SK-N-SH (cell line): ENCODE measurements around the gene ATP6V0E1. TPM values are rescaled to one million over a fixed set of nuclear protein-coding genes. Genes with fewer than 3 reads are reported as not detected.

Experiments
- CTCF ChIA-PET: fragments of 300-600, 350-600 bp; formaldehyde crosslinking; extraction: SDS; loops from one replicate; lab custom pipeline; 2021; lab: Yijun Ruan, JAX
- POLR2A ChIA-PET: fragments of 350-600 bp; sonication (Branson Sonifier 250); formaldehyde crosslinking; extraction: SDS; loops from one replicate; lab custom pipeline; 2020; ENCODE audit warnings: antibody characterized with exemption, inconsistent platforms; lab: Yijun Ruan, JAX
- DNase-seq: peaks from one replicate; pipeline ENCODE4 v3.0.0; 2012
- H2AFZ ChIP-seq: fragments of 200-600 bp; sonication (generic); 2 replicates; pipeline ENCODE4 v1.8.1; 2016; ENCODE audit warnings: antibody characterized with exemption, mild to moderate bottlenecking, low read depth
- H3F3A ChIP-seq: fragments of 200-600 bp; sonication (generic); replicated peaks from 2 replicates; pipeline ENCODE3; 2016; ENCODE audit warnings: antibody characterized with exemption, mild to moderate bottlenecking; ENCODE audit not compliant: insufficient read depth
- H3K27ac ChIP-seq, 2 experiments: fragments of 200-500 bp in 1 of 2; fragments of 200-600 bp in 1 of 2; sonication (Bioruptor generic) in 1 of 2; sonication (generic), shearing (Covaris generic) in 1 of 2; 2 replicates each; pipeline versions ENCODE4 v1.5.1 to v1.6.1; 2014 to 2016; ENCODE audit warnings: low read depth in 2 of 2, inconsistent platforms in 1 of 2, low read length in 1 of 2, mild to moderate bottlenecking in 1 of 2, mixed read lengths in 1 of 2
- H3K27me3 ChIP-seq: fragments of 200-600 bp; sonication (generic), shearing (Covaris generic); 2 replicates; pipeline ENCODE4 v1.6.1; 2016; ENCODE audit warnings: mixed run types; ENCODE audit not compliant: insufficient read depth
- H3K36me3 ChIP-seq, 2 experiments: fragments of 200-500 bp in 1 of 2; fragments of 200-600 bp in 1 of 2; sonication (Bioruptor generic) in 1 of 2; sonication (generic) in 1 of 2; replicated peaks in 1 of 2; 2 replicates each; pipeline versions ENCODE3 to v1.5.1; 2014 to 2016; ENCODE audit warnings: low read length in 1 of 2, mild to moderate bottlenecking in 1 of 2; ENCODE audit not compliant: insufficient read depth in 2 of 2, control insufficient read depth in 1 of 2
- H3K4me1 ChIP-seq, 2 experiments: fragments of 200-500 bp in 1 of 2; fragments of 200-600 bp in 1 of 2; sonication (Bioruptor generic) in 1 of 2; sonication (generic), shearing (Covaris generic) in 1 of 2; 2 replicates each; pipeline versions ENCODE4 v1.5.1 to v1.6.1; 2014 to 2016; ENCODE audit warnings: low read depth in 1 of 2, low read length in 1 of 2, mixed run types in 1 of 2; ENCODE audit not compliant: insufficient read depth in 2 of 2, control insufficient read depth in 1 of 2
- H3K4me2 ChIP-seq: fragments of 200-600 bp; sonication (generic), shearing (Covaris generic); 2 replicates; pipeline ENCODE4 v1.6.1; 2017; ENCODE audit warnings: mixed run types
- H3K4me3 ChIP-seq, 2 experiments: fragments of 200-500 bp in 1 of 2; fragments of 200-600 bp in 1 of 2; sonication (Bioruptor generic) in 1 of 2; sonication (generic), shearing (Covaris generic) in 1 of 2; 2 replicates each; pipeline versions ENCODE4 v1.5.1 to v1.8.1; 2014 to 2016; ENCODE audit warnings: low read depth in 2 of 2, inconsistent platforms in 1 of 2, low read length in 1 of 2, mild to moderate bottlenecking in 1 of 2, mixed read lengths in 1 of 2, moderate library complexity in 1 of 2
- H3K79me2 ChIP-seq: fragments of 200-600 bp; sonication (generic); 2 replicates; pipeline ENCODE4 v1.8.1; 2017; ENCODE audit warnings: mild to moderate bottlenecking; ENCODE audit not compliant: insufficient read depth
- H3K9ac ChIP-seq: fragments of 200-600 bp; sonication (generic); 2 replicates; pipeline ENCODE4 v1.6.1; 2017; ENCODE audit warnings: mixed run types
- H3K9me2 ChIP-seq: fragments of 200-600 bp; sonication (generic); 2 replicates; pipeline ENCODE4 v1.6.1; 2017; ENCODE audit warnings: mixed run types
- H3K9me3 ChIP-seq: fragments of 200-600 bp; sonication (generic); 2 replicates; pipeline ENCODE4 v1.6.1; 2017; ENCODE audit warnings: mixed run types, mild to moderate bottlenecking, moderate library complexity
- H4K20me1 ChIP-seq: fragments of 200-600 bp; sonication (generic); 2 replicates; pipeline ENCODE4 v1.6.1; 2017; ENCODE audit warnings: mild to moderate bottlenecking, mixed run types; ENCODE audit not compliant: insufficient read depth
- CHD2 ChIP-seq: fragments of 150-350 bp; IDR thresholded peaks from 2 replicates; pipeline ENCODE4 v1.6.1; 2018; ENCODE audit warnings: low read length; ENCODE audit not compliant: partially characterized antibody
- ELF1 ChIP-seq: IDR thresholded peaks from 2 replicates; pipeline ENCODE4 v1.4.0; 2012
- FOSL2 ChIP-seq: IDR thresholded peaks from 2 replicates; pipeline ENCODE4 v1.4.0; 2012; ENCODE audit warnings: low read depth, mild to moderate bottlenecking, moderate library complexity, borderline replicate concordance
- FOXJ3 ChIP-seq: sonication (generic); formaldehyde crosslinking; IDR thresholded peaks from 2 replicates; pipeline ENCODE4 v1.5.1; 2020; ENCODE audit warnings: mild to moderate bottlenecking, missing genetic modification reagents
- FOXM1 ChIP-seq: IDR thresholded peaks from 2 replicates; pipeline ENCODE4 v1.4.0; 2012; ENCODE audit warnings: low read depth, mild to moderate bottlenecking
- GABPA ChIP-seq: IDR thresholded peaks from 2 replicates; pipeline ENCODE4 v1.4.0; 2012; ENCODE audit warnings: low read depth, mild to moderate bottlenecking
- MEF2A ChIP-seq: IDR thresholded peaks from 2 replicates; pipeline ENCODE4 v1.4.0; 2012; ENCODE audit warnings: low read depth, borderline replicate concordance
- NRF1 ChIP-seq: IDR thresholded peaks from 2 replicates; pipeline ENCODE4 v1.6.1; 2012; ENCODE audit warnings: low read depth, mild to moderate bottlenecking, low read length
- POLR2AphosphoS5 ChIP-seq: IDR thresholded peaks from 2 replicates; pipeline ENCODE4 v1.6.1; 2012; ENCODE audit warnings: low read depth, low read length
- RCOR1 ChIP-seq: fragments of 150-350 bp; IDR thresholded peaks from 2 replicates; pipeline ENCODE4 v1.6.1; 2017; ENCODE audit warnings: antibody characterized with exemption, low read length
- SIN3A ChIP-seq: IDR thresholded peaks from 2 replicates; pipeline ENCODE4 v1.6.1; 2012; ENCODE audit warnings: low read depth, mild to moderate bottlenecking, low read length, moderate library complexity, borderline replicate concordance
- TAF1 ChIP-seq: IDR thresholded peaks from 2 replicates; pipeline ENCODE4 v1.6.1; 2012; ENCODE audit warnings: low read depth, mild to moderate bottlenecking, low read length, moderate library complexity, borderline replicate concordance
- USF1 ChIP-seq: IDR thresholded peaks from 2 replicates; pipeline ENCODE4 v1.4.0; 2012; ENCODE audit warnings: low read depth, borderline replicate concordance
- YY1 ChIP-seq: IDR thresholded peaks from 2 replicates; pipeline ENCODE4 v1.4.0; 2012; ENCODE audit warnings: low read depth, mild to moderate bottlenecking
- ZBTB33 ChIP-seq: IDR thresholded peaks from 2 replicates; pipeline ENCODE4 v1.4.0; 2012; ENCODE audit warnings: low read depth, borderline replicate concordance
- WGBS: methylation state at CpG from one replicate; pipeline ENCODE4 v1.1.6; 2017; ENCODE audit warnings: low lambda C conversion rate; 5-methylcytosine and 5-hydroxymethylcytosine counted together
- polyA plus RNA-seq, 3 experiments: library from polyadenylated mRNA; depleted of rRNA; stranded (reverse); fragments of >200 nt; gene quantifications; 2 replicates each; pipeline ENCODE4 v1.2.3, GENCODE V29; 2012
- TF ChIP-seq, protein P1 (sequence below): fragments of 150-350 bp; IDR thresholded peaks from 2 replicates; pipeline ENCODE4 v1.6.1; 2017; ENCODE audit warnings: antibody characterized with exemption, low read length, low read depth, borderline replicate concordance
- TF ChIP-seq, protein P2 (sequence below): fragments of 200-600 bp; sonication (generic); IDR thresholded peaks from 2 replicates; pipeline ENCODE4 v1.6.1; 2017; ENCODE audit warnings: antibody characterized with exemption, mild to moderate bottlenecking, moderate library complexity
- TF ChIP-seq, protein P3 (sequence below): IDR thresholded peaks from 2 replicates; pipeline ENCODE4; 2012

Gene ATP6V0E1
- polyA plus RNA-seq, 1 of the 3 experiments (the other 2 are of a cell fraction), result 243 TPM

DNA sequence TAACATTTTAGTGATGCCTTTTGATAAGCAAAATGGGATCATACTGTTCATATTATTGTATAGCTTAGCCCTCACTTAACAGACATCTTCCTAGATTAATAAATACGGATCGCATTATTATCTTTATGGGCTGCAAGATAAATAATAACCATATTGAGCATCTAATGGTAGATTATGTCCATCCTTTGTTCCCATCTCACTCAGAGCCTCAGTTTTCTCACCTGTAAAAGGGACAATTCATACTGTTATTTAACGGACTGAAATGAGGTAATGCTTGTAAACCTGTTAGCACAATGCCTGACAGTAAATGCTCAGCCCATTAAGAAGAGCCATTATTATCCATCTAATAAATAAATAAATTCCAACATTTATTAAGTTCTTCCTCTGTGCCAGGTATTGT, 27.3 kb upstream of the ATP6V0E1 start:
- peak overlapping the region; percentile 57 for H3K9ac ChIP-seq
- H3K79me2 ChIP-seq, result peaks cover 38% of the 10 kb centered on the region
- ChIA-PET POLR2A (no interaction called here), CTCF (interaction anchor here (0.7 to 1.1 kb wide), 2 partner anchors 241 to 249 kb away, joined by 3 read pairs; no protein-coding TSS in a partner anchor)
- peaks cover 0 to under 1% of the 10 kb centered on the region in 2 experiments for H3K36me3 ChIP-seq
- H3K27ac ChIP-seq, result peak overlapping the region; percentile 62 to 97; a peak in 3 of 4 replicates
- peaks cover 10 to 34% of the 10 kb centered on the region in 2 experiments; a peak in 3 of 4 replicates for H3K4me1 ChIP-seq
- H3K9me2 ChIP-seq, result no peaks in the 10 kb centered on the region
- no peak overlapping the region for H2AFZ ChIP-seq
- no peaks in the 10 kb centered on the region for H3K9me3 ChIP-seq
- DNase-seq, result no peak
- no peaks in the 10 kb centered on the region for H3K27me3 ChIP-seq
- 66% methylated on average over 3 of the region's 3 CpGs for WGBS
- H3F3A ChIP-seq, result peaks cover 55% of the 10 kb centered on the region
- TF ChIP-seq SIN3A, result no peak
- no peak for TF ChIP-seq ELF1
- no peak for TF ChIP-seq FOXM1
- TF ChIP-seq, protein P1, sequence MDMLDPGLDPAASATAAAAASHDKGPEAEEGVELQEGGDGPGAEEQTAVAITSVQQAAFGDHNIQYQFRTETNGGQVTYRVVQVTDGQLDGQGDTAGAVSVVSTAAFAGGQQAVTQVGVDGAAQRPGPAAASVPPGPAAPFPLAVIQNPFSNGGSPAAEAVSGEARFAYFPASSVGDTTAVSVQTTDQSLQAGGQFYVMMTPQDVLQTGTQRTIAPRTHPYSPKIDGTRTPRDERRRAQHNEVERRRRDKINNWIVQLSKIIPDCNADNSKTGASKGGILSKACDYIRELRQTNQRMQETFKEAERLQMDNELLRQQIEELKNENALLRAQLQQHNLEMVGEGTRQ, result no peak
- TF ChIP-seq MEF2A, result no peak
- TF ChIP-seq ZBTB33, result no peak
- TF ChIP-seq, protein P2, sequence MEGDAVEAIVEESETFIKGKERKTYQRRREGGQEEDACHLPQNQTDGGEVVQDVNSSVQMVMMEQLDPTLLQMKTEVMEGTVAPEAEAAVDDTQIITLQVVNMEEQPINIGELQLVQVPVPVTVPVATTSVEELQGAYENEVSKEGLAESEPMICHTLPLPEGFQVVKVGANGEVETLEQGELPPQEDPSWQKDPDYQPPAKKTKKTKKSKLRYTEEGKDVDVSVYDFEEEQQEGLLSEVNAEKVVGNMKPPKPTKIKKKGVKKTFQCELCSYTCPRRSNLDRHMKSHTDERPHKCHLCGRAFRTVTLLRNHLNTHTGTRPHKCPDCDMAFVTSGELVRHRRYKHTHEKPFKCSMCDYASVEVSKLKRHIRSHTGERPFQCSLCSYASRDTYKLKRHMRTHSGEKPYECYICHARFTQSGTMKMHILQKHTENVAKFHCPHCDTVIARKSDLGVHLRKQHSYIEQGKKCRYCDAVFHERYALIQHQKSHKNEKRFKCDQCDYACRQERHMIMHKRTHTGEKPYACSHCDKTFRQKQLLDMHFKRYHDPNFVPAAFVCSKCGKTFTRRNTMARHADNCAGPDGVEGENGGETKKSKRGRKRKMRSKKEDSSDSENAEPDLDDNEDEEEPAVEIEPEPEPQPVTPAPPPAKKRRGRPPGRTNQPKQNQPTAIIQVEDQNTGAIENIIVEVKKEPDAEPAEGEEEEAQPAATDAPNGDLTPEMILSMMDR, result no peak
- no peak for TF ChIP-seq POLR2AphosphoS5
- TF ChIP-seq RCOR1, result no peak
- no peak for TF ChIP-seq CHD2
- no peak for TF ChIP-seq YY1
- no peak for TF ChIP-seq USF1
- H3K4me2 ChIP-seq, result peak overlapping the region; percentile 50
- no peak overlapping the region for H3K4me3 ChIP-seq
- H4K20me1 ChIP-seq, result no peaks in the 10 kb centered on the region

- Histone ChIP-seq H3K9me2 (no peaks in the 10 kb centered on the region), H3K4me1 (peaks cover 10 to 27% of the 10 kb centered on the region in 2 experiments; a peak in 3 of 4 replicates), H3K4me2 (0 out of 2 replicates have a peak overlapping the region, but pooled peaks have one; percentile 50), H3K4me3 (no peak overlapping the region), H3K27ac (peak overlapping the region in 1 of 2 experiments; percentile 97; a peak in 2 of 4 replicates), H3K36me3 (peaks cover 5 to 7% of the 10 kb centered on the region in 2 experiments), H3K27me3 (no peaks in the 10 kb centered on the region), H4K20me1 (no peaks in the 10 kb centered on the region), H3K9ac (peak overlapping the region; percentile 57), H3F3A (peaks cover 52% of the 10 kb centered on the region), H2AFZ (no peak overlapping the region), H3K79me2 (peaks cover 45% of the 10 kb centered on the region), H3K9me3 (no peaks in the 10 kb centered on the region)
- WGBS, result 60% methylated on average over 4 of the region's 4 CpGs
- CTCF ChIA-PET, result interaction anchor here (1.1 kb wide), 1 partner anchor 242 kb away, joined by 3 read pairs; no protein-coding TSS in a partner anchor
- POLR2A ChIA-PET, result no interaction called here
- no peak for DNase-seq
- TF ChIP-seq FOXJ3 (CRISPR knock-in tag), result no peak
- TF ChIP-seq FOSL2, result no peak
- TF ChIP-seq, protein P3, sequence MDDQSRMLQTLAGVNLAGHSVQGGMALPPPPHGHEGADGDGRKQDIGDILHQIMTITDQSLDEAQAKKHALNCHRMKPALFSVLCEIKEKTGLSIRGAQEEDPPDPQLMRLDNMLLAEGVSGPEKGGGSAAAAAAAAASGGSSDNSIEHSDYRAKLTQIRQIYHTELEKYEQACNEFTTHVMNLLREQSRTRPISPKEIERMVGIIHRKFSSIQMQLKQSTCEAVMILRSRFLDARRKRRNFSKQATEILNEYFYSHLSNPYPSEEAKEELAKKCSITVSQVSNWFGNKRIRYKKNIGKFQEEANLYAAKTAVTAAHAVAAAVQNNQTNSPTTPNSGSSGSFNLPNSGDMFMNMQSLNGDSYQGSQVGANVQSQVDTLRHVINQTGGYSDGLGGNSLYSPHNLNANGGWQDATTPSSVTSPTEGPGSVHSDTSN, result no peak
- no peak for TF ChIP-seq GABPA
- no peak for TF ChIP-seq ELF1
- no peak for TF ChIP-seq ZBTB33
- TF ChIP-seq TAF1, result no peak
- TF ChIP-seq NRF1, result no peak
- TF ChIP-seq USF1, result no peak
- no peak for TF ChIP-seq POLR2AphosphoS5
Observed at GRCh38 chr5:172956936-172957335, 26.6 kb upstream of the ATP6V0E1 start.
